ENCODE measurements around the gene DDX27.

Gene DDX27

GRCh38 chr20:49248301-49248700 is 29.1 kb downstream of the DDX27 start:
- H3K36me3 ChIP-seq (ENCODE audit: control insufficient read depth in 2 of 2, insufficient read depth in 2 of 2, low read length in 2 of 2) = peaks cover 61 to 73% of the 10 kb centered on the region in 2 donors
- no peaks in the 10 kb centered on the region for H3K9me3 ChIP-seq (ENCODE audit: control insufficient read depth in 2 of 2, low read length in 2 of 2)
- H3K4me1 ChIP-seq (ENCODE audit: control insufficient read depth, insufficient read depth, low read length) = peaks cover 10% of the 10 kb centered on the region
- no peak overlapping the region for H3K27ac ChIP-seq (ENCODE audit: low read length)
- no peak overlapping the region for H3K9ac ChIP-seq (ENCODE audit: low read length in 2 of 2)
- H3K4me3 ChIP-seq (ENCODE audit: low read length in 2 of 2) = no peak overlapping the region
- no peaks in the 10 kb centered on the region for H3K27me3 ChIP-seq (ENCODE audit: control insufficient read depth in 1 of 2, insufficient read depth in 2 of 2, low read length in 2 of 2)

GRCh38 chr20:49248879-49249665 is 29.9 kb downstream of the DDX27 start:
- Histone ChIP-seq H3K27me3 (ENCODE audit: control insufficient read depth in 1 of 2, insufficient read depth in 2 of 2, low read length in 2 of 2) (no peaks in the 10 kb centered on the region), H3K4me1 (ENCODE audit: control insufficient read depth, insufficient read depth, low read length) (peaks cover 10% of the 10 kb centered on the region), H3K9ac (ENCODE audit: low read length in 2 of 2) (no peak overlapping the region), H3K27ac (ENCODE audit: low read length) (no peak overlapping the region), H3K4me3 (ENCODE audit: low read length in 2 of 2) (no peak overlapping the region), H3K36me3 (ENCODE audit: control insufficient read depth in 2 of 2, insufficient read depth in 2 of 2, low read length in 2 of 2) (peaks cover 58 to 71% of the 10 kb centered on the region in 2 donors), H3K9me3 (ENCODE audit: control insufficient read depth in 2 of 2, low read length in 2 of 2) (no peaks in the 10 kb centered on the region)

- Histone ChIP-seq H3K9ac (ENCODE audit: low read length in 2 of 2) (no peak overlapping the region), H3K4me3 (ENCODE audit: low read length in 2 of 2) (no peak overlapping the region), H3K4me1 (ENCODE audit: control insufficient read depth, insufficient read depth, low read length) (no peaks in the 10 kb centered on the region), H3K36me3 (ENCODE audit: control insufficient read depth in 2 of 2, insufficient read depth in 2 of 2, low read length in 2 of 2) (peaks cover 71 to 76% of the 10 kb centered on the region in 2 donors), H3K27ac (ENCODE audit: low read length) (no peak overlapping the region), H3K27me3 (ENCODE audit: control insufficient read depth in 1 of 2, insufficient read depth in 2 of 2, low read length in 2 of 2) (no peaks in the 10 kb centered on the region), H3K9me3 (ENCODE audit: control insufficient read depth in 2 of 2, low read length in 2 of 2) (no peaks in the 10 kb centered on the region)
Observed at GRCh38 chr20:49252556-49253350, 33.5 kb downstream of the DDX27 start.

- H3K9ac ChIP-seq (ENCODE audit: low read length in 2 of 2) = no peak overlapping the region
- no peaks in the 10 kb centered on the region for H3K27me3 ChIP-seq (ENCODE audit: control insufficient read depth in 1 of 2, insufficient read depth in 2 of 2, low read length in 2 of 2)
- H3K4me1 ChIP-seq (ENCODE audit: control insufficient read depth, insufficient read depth, low read length) = no peaks in the 10 kb centered on the region
- peaks cover 65 to 66% of the 10 kb centered on the region in 2 donors for H3K36me3 ChIP-seq (ENCODE audit: control insufficient read depth in 2 of 2, insufficient read depth in 2 of 2, low read length in 2 of 2)
- H3K9me3 ChIP-seq (ENCODE audit: control insufficient read depth in 2 of 2, low read length in 2 of 2) = no peaks in the 10 kb centered on the region
- no peak overlapping the region for H3K4me3 ChIP-seq (ENCODE audit: low read length in 2 of 2)
- no peak overlapping the region for H3K27ac ChIP-seq (ENCODE audit: low read length)
Observed at GRCh38 chr20:49256261-49256660, 37.0 kb downstream of the DDX27 start.

GRCh38 chr20:49259284-49259683 is 40.1 kb downstream of the DDX27 start:
- no peak overlapping the region for H3K4me3 ChIP-seq (ENCODE audit: low read length in 2 of 2)
- H3K9me3 ChIP-seq (ENCODE audit: control insufficient read depth in 2 of 2, low read length in 2 of 2) = no peaks in the 10 kb centered on the region
- no peaks in the 10 kb centered on the region for H3K27me3 ChIP-seq (ENCODE audit: control insufficient read depth in 1 of 2, insufficient read depth in 2 of 2, low read length in 2 of 2)
- H3K4me1 ChIP-seq (ENCODE audit: control insufficient read depth, insufficient read depth, low read length) = no peaks in the 10 kb centered on the region
- H3K9ac ChIP-seq (ENCODE audit: low read length in 2 of 2) = no peak overlapping the region
- H3K27ac ChIP-seq (ENCODE audit: low read length) = no peak overlapping the region
- peaks cover 59 to 62% of the 10 kb centered on the region in 2 donors for H3K36me3 ChIP-seq (ENCODE audit: control insufficient read depth in 2 of 2, insufficient read depth in 2 of 2, low read length in 2 of 2)

GRCh38 chr20:49259799-49260198 is 40.6 kb downstream of the DDX27 start:
- Histone ChIP-seq H3K27ac (ENCODE audit: low read length) (no peak overlapping the region), H3K9ac (ENCODE audit: low read length in 2 of 2) (no peak overlapping the region), H3K27me3 (ENCODE audit: control insufficient read depth in 1 of 2, insufficient read depth in 2 of 2, low read length in 2 of 2) (no peaks in the 10 kb centered on the region), H3K4me3 (ENCODE audit: low read length in 2 of 2) (no peak overlapping the region), H3K4me1 (ENCODE audit: control insufficient read depth, insufficient read depth, low read length) (no peaks in the 10 kb centered on the region), H3K36me3 (ENCODE audit: control insufficient read depth in 2 of 2, insufficient read depth in 2 of 2, low read length in 2 of 2) (peaks cover 60 to 62% of the 10 kb centered on the region in 2 donors), H3K9me3 (ENCODE audit: control insufficient read depth in 2 of 2, low read length in 2 of 2) (no peaks in the 10 kb centered on the region)

GRCh38 chr20:49260218-49260617 is 41.0 kb downstream of the DDX27 start:
- no peak overlapping the region for H3K9ac ChIP-seq (ENCODE audit: low read length in 2 of 2)
- H3K27ac ChIP-seq (ENCODE audit: low read length) = no peak overlapping the region
- no peaks in the 10 kb centered on the region for H3K4me1 ChIP-seq (ENCODE audit: control insufficient read depth, insufficient read depth, low read length)
- no peaks in the 10 kb centered on the region for H3K9me3 ChIP-seq (ENCODE audit: control insufficient read depth in 2 of 2, low read length in 2 of 2)
- H3K36me3 ChIP-seq (ENCODE audit: control insufficient read depth in 2 of 2, insufficient read depth in 2 of 2, low read length in 2 of 2) = peaks cover 62 to 64% of the 10 kb centered on the region in 2 donors
- H3K27me3 ChIP-seq (ENCODE audit: control insufficient read depth in 1 of 2, insufficient read depth in 2 of 2, low read length in 2 of 2) = no peaks in the 10 kb centered on the region
- H3K4me3 ChIP-seq (ENCODE audit: low read length in 2 of 2) = no peak overlapping the region

- Histone ChIP-seq H3K27me3 (ENCODE audit: control insufficient read depth in 1 of 2, insufficient read depth in 2 of 2, low read length in 2 of 2) (no peaks in the 10 kb centered on the region), H3K4me1 (ENCODE audit: control insufficient read depth, insufficient read depth, low read length) (no peaks in the 10 kb centered on the region), H3K27ac (ENCODE audit: low read length) (no peak overlapping the region), H3K4me3 (ENCODE audit: low read length in 2 of 2) (no peak overlapping the region), H3K36me3 (ENCODE audit: control insufficient read depth in 2 of 2, insufficient read depth in 2 of 2, low read length in 2 of 2) (peaks cover 57 to 60% of the 10 kb centered on the region in 2 donors), H3K9me3 (ENCODE audit: control insufficient read depth in 2 of 2, low read length in 2 of 2) (no peaks in the 10 kb centered on the region), H3K9ac (ENCODE audit: low read length in 2 of 2) (no peak overlapping the region)
Observed at GRCh38 chr20:49261173-49261572, 42.0 kb downstream of the DDX27 start.

- Histone ChIP-seq H3K9ac (ENCODE audit: low read length in 2 of 2) (no peak overlapping the region), H3K36me3 (ENCODE audit: control insufficient read depth in 2 of 2, insufficient read depth in 2 of 2, low read length in 2 of 2) (peaks cover 44 to 47% of the 10 kb centered on the region in 2 donors), H3K4me1 (ENCODE audit: control insufficient read depth, insufficient read depth, low read length) (peaks cover 2% of the 10 kb centered on the region), H3K4me3 (ENCODE audit: low read length in 2 of 2) (no peak overlapping the region), H3K27me3 (ENCODE audit: control insufficient read depth in 1 of 2, insufficient read depth in 2 of 2, low read length in 2 of 2) (no peaks in the 10 kb centered on the region), H3K27ac (ENCODE audit: low read length) (no peak overlapping the region), H3K9me3 (ENCODE audit: control insufficient read depth in 2 of 2, low read length in 2 of 2) (no peaks in the 10 kb centered on the region)
Observed at GRCh38 chr20:49262444-49262843, 43.2 kb downstream of the DDX27 start.

GRCh38 chr20:49267327-49267726 is 48.1 kb downstream of the DDX27 start:
- peaks cover 44 to 47% of the 10 kb centered on the region in 2 donors for H3K36me3 ChIP-seq (ENCODE audit: control insufficient read depth in 2 of 2, insufficient read depth in 2 of 2, low read length in 2 of 2)
- H3K27ac ChIP-seq (ENCODE audit: low read length) = no peak overlapping the region
- no peaks in the 10 kb centered on the region for H3K9me3 ChIP-seq (ENCODE audit: control insufficient read depth in 2 of 2, low read length in 2 of 2)
- no peaks in the 10 kb centered on the region for H3K27me3 ChIP-seq (ENCODE audit: control insufficient read depth in 1 of 2, insufficient read depth in 2 of 2, low read length in 2 of 2)
- peaks cover 14% of the 10 kb centered on the region for H3K4me1 ChIP-seq (ENCODE audit: control insufficient read depth, insufficient read depth, low read length)
- H3K9ac ChIP-seq (ENCODE audit: low read length in 2 of 2) = no peak overlapping the region
- H3K4me3 ChIP-seq (ENCODE audit: low read length in 2 of 2) = peak overlapping the region in 1 of 2 donors; percentile 15
